HG03025 (cell line): ENCODE data around the gene CD9.
"Not testable (repeated sequence)": the region's sequence is repeated elsewhere in the genome, so short reads cannot be mapped to it uniquely, and the experiment has no call there.

Experiments
- ATAC-seq: cut with Tn5 transposase; IDR thresholded peaks from one replicate; pipeline ENCODE4 v1.9.1; 2021; ENCODE audit warnings: mild to moderate bottlenecking, moderate library complexity; ENCODE audit not compliant: unreplicated experiment, low FRiP score

The CD9 gene

DNA sequence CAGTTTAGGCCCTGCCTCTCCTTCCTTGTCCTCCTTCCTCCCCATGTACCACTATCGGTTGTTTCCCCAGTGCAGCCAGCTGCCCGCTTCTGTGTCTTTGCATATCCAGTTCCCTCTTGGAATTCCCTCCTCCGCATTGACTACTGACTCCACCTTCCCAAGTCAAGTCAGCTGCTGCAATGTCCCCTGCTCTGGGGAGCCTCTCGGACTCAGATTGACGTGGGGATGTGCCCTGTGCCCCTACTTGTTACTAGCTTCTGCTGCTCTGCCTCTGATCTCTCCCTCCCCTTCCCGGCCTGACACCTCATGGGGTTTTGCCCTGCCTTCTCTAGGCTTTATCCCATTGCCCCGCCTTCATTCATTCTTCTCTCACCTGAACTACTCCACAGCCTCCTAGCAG, 2.1 kb upstream of the CD9 start:
- no peak for ATAC-seq

DNA sequence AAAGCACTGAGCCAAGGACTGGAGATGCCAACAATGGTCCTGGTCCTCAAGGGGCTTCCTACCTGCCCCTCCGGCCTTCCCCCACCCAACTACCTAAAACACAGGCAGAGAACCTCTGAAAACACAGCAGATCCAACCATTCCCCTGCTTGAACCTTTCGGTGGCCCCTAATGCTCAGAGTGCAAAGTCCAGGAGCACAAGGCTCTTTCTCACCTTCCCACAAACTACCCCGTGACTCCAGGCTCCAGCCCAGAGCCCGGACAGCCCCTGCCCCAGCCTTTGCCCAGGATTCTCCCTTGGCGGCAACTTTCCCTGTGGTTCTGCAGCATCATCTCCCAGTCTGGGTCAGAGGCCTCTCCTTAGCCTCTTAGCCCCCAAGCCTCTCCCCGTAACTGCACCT, 1.6 kb upstream of the CD9 start:
- no peak for ATAC-seq

DNA sequence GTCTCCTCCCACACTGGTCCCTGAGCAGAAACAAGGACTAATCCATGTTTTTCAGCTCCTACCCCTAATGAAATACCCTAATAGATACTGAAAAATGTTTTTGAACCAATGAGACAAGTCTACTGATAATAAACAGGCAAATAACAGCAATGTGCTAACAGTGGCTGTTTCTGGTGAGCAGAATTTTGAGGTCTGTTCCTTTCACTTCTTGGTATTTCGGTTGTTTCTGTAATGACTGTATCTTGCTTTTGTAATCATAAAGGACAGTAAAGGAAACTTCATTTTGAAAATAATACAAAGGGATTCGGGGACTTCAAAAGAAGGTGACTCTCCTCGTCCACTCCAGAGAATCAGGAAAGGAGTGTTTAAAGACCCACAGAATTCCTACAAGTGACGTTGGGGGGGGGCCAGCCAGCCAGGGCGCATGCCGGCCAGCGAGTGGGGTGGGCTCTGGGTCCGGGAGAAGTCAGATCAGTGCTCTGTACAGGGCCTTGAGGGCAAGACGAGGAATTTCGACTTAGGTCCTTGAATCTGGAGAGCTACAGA, 1.1 kb upstream of the CD9 start:
- ATAC-seq, result no peak

DNA sequence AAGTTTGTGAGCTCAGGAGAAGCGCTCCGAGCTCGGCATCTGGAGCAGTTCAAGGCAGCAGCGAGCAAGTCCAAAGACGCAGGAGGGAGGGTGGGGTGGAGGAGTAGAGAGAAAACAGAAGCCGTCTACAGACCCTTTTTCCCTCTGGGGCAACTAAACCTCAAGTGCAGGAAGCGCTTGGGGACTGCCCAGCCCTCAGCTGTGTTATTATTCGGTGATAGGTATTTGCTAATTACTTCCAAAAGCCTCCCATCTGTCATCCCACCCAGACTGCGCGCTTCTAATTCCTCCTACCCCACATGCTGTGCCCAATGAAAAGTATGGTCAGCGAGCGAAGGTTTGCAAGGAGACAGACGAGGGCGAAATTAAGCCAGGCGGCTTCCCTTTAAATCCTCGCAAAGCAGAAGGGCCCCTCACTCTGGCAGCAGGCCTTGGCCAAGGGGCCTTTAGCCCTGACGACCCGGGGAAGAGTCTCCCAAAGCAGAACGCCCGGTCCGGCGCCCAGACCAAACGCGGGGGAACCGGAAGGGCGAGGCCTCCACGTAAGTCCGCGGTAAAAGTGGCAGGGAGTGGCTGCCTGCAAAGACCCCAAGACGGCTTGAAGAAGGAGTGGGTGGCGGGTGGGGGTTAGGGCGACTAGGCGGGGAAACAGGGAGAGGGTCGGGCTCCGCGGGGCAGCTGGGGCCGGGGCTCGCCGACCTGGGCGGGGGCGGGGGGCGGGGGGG, 507 bp upstream of the CD9 start:
- no peak for ATAC-seq

DNA sequence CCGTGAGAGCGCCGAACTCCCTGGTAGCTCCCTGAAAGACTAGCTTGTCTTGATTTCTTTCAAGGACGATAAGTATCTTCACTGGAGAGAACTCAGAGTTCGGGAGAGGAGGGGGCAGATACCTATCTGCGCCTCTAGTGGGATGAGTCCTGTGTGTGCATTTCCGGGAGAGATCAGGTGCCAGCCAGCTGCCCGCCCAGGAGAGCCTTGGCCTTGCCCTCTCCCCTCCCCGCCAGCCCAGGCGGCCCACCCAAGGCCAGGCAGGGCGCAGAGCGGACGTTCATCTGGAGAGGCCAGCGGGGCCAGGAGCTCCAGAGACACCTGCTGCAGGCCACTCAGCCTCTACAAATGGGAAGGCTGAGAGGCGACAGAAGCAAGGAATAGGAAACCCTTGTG, 1.0 kb downstream of the CD9 start:
- ATAC-seq, result no peak

DNA sequence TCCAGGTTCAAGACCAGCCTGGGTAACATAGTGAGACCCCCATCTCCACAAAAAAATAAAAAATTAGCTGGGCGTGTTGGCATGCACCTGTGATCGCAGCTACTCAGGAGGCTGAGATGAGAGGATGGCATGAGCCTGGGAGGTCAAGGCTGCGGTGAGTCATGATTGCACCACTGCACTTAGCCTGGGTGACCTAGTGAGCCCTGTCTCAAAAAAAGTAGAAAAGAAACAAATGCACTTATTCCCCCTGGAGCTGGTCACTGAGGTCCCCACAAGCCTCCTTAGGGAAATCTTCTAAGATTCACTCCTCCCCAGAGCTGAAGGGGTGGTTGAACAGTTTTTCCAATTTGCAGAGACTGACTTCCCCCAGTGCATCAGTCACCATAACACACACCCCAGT, 1.6 kb downstream of the CD9 start:
- no peak for ATAC-seq

DNA sequence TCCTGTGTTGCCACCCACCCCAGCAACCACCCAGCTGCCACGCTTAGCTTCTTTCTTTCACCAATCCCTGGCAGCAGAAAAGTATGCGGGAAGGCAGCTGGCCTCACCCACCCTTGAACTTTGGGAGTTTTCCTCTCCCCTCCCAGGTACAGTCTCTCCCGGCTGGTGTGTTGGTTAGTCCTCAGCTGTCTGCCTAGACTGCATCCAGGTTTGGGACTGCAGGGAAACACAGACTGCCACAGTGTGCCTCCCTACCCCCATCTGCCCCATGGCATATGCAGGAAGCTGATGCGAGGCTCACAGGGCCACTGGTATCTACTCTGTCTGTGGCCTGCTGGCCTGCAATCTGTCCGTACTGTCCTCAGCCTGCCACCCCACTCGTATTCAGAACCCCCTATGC, 2.1 kb downstream of the CD9 start:
- no peak for ATAC-seq

DNA sequence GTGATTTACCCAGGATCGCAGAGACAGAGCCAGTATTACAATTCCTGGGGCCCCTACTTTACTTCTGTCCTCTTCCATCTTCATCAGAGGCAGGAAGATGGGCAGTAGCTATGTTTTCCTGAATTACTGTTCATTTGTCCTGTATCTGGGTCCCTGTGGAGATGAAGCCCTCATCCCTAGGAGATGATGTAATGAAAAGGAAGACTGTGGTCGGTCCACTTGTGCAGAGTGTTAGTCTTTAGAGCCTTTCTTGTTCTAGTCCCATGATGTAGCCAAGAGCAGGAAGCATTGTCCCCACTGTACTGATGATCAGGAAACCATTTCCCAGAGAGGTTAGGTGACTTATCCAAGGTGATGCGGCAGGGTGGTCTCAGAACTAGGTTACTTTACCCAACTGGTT, 2.6 kb downstream of the CD9 start:
- no peak for ATAC-seq

DNA sequence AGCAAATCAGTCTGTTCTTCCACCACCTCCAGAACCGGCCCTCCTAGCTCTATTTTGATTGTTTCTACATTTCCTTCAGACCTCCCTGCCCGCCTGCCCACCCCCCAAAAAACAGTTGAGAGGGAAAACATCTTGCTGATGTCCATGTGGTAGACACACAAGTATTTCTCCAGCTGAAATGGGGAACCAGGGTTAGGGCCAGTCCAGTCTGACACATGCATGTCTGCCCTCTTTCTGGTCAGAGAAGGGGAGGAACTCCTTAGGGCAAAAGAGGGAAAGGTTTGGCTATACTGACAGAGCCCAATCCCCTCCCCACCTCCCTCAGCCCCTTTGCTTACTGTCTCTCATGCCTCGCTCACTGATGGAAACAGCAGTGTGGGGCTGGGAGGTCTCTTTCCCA, 3.4 kb downstream of the CD9 start:
- no peak for ATAC-seq

DNA sequence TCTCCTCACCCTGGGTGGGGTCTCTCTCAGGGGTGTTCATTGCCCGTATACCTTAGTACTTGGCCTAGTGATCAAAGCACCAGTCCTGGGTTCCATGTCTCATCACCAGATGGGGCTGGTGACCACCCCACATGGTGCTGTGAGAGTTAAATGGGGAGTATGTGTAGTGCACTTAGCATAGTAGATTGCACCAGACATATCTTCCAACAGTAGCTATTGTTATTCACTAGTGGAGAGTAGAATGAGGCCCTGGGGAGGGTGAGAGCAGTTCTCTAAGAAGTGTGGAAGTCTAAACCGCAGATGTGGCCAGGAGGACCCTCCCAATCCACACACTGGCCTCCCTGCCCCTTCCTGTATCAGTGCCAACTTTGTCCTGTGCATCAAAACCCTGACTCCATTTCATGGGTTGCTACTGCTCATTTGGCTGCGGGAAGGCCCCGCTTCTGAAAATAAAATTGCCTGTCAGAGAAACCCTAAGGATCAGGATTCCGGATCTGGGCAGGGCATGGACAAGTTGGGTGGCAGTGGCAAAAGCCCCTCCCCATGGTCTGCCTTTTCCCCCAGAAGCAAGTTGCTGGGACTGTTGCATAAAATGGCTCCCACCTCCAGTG, 4.4 kb downstream of the CD9 start:
- no peak for ATAC-seq

DNA sequence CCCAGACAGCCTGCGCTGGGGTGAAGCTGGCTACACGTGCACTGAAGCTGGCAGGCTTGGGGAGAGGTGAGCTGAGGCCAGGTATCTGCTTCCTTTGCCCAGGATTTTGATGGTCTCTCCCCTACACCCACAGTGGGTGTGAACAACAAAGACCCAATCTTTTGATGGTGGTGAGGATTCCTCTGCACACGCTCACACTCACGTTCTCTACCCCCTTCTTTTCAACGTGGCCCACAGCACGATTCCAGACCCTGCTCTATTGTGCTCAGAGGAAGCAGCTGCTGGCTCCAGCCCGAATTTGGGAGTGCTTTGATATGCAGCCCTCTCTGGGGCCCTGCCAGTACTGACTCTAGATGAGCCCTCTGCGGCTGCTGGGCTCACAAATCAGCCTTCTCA, 4.9 kb downstream of the CD9 start:
- no peak for ATAC-seq

DNA sequence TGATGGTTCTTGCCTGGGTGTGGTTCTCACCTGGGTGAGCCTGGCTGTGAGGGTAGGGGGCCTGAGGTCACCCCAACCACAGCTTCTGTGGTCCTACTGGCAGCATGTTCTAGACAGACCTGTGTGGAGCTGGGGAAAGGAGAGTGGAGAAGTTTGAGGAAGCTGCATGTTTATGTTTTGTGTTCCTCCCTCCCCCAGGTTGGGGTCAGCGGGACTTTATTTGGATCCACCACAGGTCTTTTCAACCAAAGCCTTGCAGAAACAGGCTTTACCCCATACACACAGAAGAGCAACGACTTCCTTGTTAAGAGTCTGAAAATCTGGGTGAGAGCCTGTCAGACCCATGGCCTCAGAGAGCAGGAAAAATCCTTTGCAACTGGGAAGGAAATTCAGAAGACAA, 5.6 kb downstream of the CD9 start:
- ATAC-seq, result no peak

DNA sequence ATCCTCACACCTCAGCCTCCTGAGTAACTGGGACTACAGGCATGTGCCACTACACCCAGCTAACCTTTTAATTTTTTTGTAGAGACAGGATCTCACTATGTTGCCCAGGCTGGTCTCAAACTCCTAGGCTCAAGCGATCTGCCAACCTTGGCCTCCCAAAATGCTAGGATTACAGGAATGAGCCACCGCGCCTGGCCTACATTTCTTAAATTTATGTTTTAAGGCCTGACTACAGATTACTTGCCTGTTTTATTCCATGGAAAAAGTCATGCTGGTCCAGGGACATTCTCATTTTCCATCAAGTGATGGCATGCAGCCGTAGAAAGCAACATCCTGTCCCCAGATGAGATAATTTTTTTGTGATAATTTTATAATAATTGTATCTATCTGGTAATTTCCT, 6.1 kb downstream of the CD9 start:
- ATAC-seq, result no peak

DNA sequence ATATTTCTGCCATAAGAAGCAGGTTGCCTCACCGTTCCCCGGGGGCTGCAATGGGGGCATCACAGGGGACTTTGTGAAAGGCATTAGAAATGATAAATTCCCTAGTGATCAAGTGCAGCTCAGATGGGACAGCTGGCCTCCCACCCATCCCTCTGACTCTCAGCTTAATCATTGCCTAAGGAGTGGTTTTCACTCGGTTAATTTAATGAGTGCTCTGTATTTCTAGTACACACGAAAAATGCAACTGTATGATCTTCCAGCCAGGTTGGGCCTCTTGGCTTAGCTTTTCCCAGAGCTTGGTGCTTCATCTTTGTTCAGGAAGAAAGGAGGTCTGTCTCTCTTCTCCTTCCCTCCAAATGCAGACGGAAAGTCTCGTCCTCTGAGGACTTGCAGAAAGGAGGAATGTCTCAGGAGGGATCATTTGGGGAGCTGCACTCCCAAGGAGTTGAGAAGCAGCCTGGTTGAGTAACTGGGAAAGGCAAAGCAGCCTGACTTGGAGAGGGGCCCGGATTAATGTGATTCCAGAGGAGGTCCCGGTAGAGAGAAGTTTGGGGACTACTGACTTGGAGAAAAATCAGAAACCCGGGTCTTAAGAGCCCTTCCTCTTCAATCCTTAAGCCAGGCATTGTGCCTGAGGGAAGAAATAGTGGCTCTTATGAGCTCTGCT, 7.2 kb downstream of the CD9 start:
- no peak for ATAC-seq

DNA sequence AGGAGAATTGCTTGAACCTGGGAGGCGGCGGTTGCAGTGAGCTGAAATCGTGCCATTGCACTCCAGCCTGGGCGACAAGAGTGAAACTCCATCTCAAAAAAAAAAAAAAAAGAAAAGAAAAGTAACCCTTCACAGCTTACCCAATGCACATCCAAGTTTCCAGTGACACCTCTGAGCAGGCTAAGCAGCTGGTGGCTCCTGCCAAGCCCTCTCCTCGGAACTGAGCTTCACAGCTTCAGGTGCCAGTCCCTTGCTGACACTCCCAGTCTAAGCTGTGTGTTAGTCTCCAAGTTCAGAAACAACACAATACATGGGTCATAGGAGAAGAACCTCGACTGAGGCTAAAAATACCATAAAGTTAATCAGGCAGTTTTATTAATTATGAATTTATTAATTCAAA, 7.9 kb downstream of the CD9 start:
- no peak for ATAC-seq

DNA sequence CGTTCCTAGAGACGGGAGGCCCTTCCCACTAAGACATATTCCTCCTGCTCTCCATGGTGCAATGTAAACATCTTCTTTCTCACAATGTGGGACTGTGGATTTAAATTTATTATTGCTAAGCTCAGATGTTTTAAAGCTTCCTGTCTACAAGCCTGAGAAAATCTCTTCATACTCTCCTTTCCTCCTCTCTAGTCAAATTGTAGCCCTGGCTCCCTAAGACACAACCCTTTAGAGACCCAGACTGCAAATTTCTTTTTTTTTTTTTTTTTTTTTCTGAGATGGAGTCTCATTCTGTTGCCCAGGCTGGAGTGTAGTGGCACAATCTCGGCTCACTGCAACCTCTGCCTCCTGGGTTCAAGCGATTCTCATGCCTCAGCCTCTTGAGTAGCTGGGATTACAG, 9.2 kb downstream of the CD9 start:
- not testable (repeated sequence) for ATAC-seq

DNA sequence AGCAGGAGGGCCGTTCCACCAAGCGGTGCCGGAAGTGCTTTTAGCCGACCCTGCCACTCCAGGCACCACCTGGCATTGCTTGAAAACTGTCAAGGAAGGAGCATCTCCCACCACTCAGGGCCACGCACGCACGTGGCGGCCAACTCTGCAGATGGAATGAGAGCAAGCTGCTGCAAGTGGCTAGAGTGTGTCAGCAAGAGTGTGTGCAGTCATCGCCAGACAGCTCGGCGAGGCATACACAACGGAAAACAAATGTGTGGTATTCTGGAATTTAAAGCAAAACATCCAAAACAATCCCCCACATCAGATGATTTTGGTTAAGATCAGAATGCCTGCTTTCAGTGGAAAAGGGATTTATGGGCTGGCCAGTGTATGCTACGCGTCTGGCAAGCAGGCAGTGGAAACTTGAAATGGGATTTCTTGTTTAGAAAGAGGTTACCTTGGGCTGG, 11.2 kb downstream of the CD9 start:
- no peak for ATAC-seq

DNA sequence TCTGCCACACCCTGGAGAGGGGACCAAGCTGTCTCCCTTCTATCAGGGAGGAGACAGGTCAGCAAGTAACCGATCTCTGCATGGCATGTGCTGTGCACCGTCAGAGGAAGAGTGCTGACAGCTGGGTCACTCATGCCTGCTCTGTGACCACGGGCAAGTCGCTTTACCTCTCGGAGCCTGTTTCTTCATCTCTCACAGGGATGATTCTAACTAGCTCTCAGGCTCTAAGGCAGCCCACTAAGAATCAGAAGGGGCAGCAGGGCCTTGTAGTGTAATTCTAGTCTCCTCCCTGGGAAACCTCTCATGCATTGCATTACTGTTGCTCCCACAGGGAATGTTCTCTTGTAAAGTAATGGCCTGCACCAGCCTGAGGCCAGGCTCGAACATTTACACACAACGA, 11.9 kb downstream of the CD9 start:
- ATAC-seq, result no peak

DNA sequence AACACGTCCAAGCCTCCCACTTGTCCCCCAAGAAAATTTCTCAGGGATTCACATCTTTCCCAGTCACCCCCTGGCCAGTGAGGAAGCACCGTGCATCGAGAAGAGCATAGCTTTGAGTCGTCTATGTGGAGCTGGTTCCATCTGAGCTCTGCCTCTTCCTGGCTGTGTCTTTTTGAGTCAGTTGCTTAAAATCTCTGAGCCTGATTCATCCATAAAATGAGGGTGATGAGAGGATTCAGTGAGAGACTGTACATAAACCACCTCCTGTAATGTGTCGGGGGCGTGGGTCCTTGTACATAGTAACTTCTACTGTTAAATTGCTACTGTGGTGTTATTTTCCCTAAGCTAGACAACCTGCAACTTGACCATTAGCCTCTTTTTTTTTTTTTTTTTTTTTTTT, 13.8 kb downstream of the CD9 start:
- no peak for ATAC-seq

DNA sequence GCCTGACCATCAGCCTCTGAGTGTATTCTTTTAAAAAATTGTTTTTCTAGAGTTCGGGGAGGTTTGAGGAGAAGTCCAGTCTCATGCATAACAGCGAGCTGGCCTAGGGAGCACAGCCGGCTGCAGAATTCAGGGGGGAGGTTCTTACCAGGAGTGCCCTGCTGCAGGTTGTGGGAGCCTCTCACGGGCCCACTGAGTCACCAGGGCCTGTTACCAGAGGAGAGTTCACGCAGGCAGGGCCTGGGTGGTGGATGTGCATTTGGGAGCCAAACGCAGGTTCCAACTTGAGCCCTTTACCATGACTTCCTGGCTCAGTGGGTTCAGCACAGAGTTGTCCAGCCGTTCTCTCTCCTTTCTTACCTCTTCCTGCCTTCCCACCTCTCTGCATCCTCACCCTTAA, 14.4 kb downstream of the CD9 start:
- no peak for ATAC-seq

DNA sequence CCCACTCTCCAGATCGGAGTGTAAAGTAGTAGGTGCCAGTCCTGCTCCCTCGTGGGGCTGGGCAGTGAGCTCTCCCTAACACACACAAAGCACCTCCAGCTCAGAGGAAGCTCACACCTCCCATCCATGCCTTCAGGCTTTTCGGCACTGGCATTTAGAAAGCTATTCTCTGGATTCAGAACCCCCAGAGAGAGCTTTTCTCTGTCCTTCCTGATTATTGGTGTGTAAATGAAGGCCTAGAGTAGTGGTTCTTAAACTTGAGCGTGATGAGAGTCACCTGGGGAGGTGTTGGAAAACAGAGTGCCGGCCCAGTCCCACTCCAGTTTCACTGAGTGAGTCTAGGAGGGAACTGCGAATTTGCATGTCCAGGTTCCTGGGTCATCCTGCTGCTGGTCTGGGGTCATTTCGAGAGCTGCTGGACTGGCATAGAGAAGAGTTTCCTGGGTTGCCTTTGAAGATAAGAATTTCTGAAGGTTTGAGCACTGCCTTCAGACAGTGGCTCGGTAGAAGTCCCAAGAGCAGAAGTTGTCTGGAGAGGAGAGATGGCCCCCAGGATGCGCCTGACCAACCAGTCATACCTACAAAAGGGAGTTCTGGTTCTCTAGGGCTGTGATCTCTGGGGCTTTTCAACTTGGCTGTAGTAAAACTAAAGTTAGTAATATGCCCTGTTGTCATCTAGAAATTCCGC, 15.1 kb downstream of the CD9 start:
- ATAC-seq, result no peak
